ENCODE data around the gene BRINP2.

DNA sequence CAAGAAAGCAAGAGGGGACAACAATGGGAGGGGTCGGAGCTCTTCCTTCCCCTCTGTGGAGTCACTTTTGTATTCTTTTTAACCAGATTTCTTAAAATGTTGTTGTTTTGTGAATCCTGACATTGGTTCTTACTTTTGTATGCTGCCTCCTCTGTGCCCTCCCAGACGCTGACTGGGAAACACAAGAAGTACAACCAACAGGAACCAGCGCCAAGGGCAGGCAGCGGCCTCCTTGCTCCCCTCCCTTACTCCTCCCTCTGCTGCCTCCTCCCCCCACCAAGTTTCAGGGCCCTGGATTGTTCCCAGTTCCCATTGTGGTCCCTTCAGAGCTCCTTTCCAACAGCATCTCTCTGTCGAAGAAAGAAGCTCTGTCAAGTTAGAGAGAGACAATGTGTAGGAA, 111.1 kb downstream of the BRINP2 start:
- TF ChIP-seq POLR2A (IDR thresholded peaks at IDR 0.05; ENCODE audit: low read depth, low read length): no peak
- no peak for TF ChIP-seq RFX5 (IDR thresholded peaks at IDR 0.05; ENCODE audit: low read depth, low read length)
- TF ChIP-seq, protein P1, sequence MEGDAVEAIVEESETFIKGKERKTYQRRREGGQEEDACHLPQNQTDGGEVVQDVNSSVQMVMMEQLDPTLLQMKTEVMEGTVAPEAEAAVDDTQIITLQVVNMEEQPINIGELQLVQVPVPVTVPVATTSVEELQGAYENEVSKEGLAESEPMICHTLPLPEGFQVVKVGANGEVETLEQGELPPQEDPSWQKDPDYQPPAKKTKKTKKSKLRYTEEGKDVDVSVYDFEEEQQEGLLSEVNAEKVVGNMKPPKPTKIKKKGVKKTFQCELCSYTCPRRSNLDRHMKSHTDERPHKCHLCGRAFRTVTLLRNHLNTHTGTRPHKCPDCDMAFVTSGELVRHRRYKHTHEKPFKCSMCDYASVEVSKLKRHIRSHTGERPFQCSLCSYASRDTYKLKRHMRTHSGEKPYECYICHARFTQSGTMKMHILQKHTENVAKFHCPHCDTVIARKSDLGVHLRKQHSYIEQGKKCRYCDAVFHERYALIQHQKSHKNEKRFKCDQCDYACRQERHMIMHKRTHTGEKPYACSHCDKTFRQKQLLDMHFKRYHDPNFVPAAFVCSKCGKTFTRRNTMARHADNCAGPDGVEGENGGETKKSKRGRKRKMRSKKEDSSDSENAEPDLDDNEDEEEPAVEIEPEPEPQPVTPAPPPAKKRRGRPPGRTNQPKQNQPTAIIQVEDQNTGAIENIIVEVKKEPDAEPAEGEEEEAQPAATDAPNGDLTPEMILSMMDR (conservative IDR thresholded peaks at IDR 0.05; ENCODE audit: low read depth, low read length): no peak
- no peak for TF ChIP-seq RAD21 (IDR thresholded peaks at IDR 0.05; ENCODE audit: low read length)
- no peak for TF ChIP-seq FOS (IDR thresholded peaks at IDR 0.05; ENCODE audit: low read depth, low read length)
- no peak for TF ChIP-seq ELK1 (IDR thresholded peaks at IDR 0.05; ENCODE audit: borderline replicate concordance, low read depth, low read length)
- TF ChIP-seq MAFK (IDR thresholded peaks at IDR 0.05; ENCODE audit: low read depth, low read length): no peak
- no peak for TF ChIP-seq MAZ (IDR thresholded peaks at IDR 0.05; ENCODE audit: borderline replicate concordance, low read depth, low read length)
- TF ChIP-seq, protein P2, sequence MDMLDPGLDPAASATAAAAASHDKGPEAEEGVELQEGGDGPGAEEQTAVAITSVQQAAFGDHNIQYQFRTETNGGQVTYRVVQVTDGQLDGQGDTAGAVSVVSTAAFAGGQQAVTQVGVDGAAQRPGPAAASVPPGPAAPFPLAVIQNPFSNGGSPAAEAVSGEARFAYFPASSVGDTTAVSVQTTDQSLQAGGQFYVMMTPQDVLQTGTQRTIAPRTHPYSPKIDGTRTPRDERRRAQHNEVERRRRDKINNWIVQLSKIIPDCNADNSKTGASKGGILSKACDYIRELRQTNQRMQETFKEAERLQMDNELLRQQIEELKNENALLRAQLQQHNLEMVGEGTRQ (IDR thresholded peaks at IDR 0.05; ENCODE audit: low read depth, low read length): no peak

Data from IMR-90 (cell line).